Motor neuron (in vitro differentiated cells): ENCODE measurements around the gene SCAF8. TPM values are rescaled to one million over a fixed set of nuclear protein-coding genes. Genes with fewer than 3 reads are reported as not detected.

Experiments used
- ATAC-seq, 8 experiments: fragments of 200-7000 bp; cut with Tn5 transposase; replicated peaks in 6 of 8; 2 replicates each; pipeline ENCODE4 v1.8.0; 2021; ENCODE audit warnings: mild to moderate bottlenecking in 8 of 8, moderate library complexity in 8 of 8
- H3K27ac ChIP-seq, 2 donors: fragments of 250-450 bp; sonication (Bioruptor Pico); 2 replicates each; pipeline ENCODE4 v1.9.0; 2021; ENCODE audit warnings: antibody characterized with exemption in 2 of 2, mild to moderate bottlenecking in 2 of 2, moderate library complexity in 1 of 2
- H3K4me1 ChIP-seq, 2 donors: fragments of 250-450 bp; sonication (Bioruptor Pico); replicated peaks in 1 of 2; 2 replicates each; pipeline ENCODE4 v1.6.1; 2021; ENCODE audit warnings: antibody characterized with exemption in 2 of 2, mild to moderate bottlenecking in 2 of 2, moderate library complexity in 1 of 2
- H3K4me3 ChIP-seq, 5 donors: fragments of 250-450 bp; sonication (Bioruptor Pico); 2 replicates each; pipeline ENCODE4 v1.9.0; 2021; ENCODE audit warnings: antibody characterized with exemption in 5 of 5, mild to moderate bottlenecking in 5 of 5, moderate library complexity in 4 of 5
- WGBS, 10 experiments: fragments of 450-650 bp; shearing (Covaris generic); methylation state at CpG; one replicate each; pipeline ENCODE4 v1.0.0; 2022; 5-methylcytosine and 5-hydroxymethylcytosine counted together
- in situ Hi-C, 9 experiments: fragments of 400-800 bp; cut with MboI; loops; one replicate each; pipeline ENCODE4 v1.15.0; 2021; ENCODE audit warnings: low sequenced_read_pairs in 9 of 9, low pct_unique_long_range_greater_than_20kb in 2 of 9; ENCODE audit not compliant: unreplicated experiment in 9 of 9
- total RNA-seq, 8 experiments: library from RNA; unstranded; fragments of 300-600 nt; gene quantifications; 2 replicates each; pipeline versions ENCODE4 v1.2.3 to v1.2.4, GENCODE V29; 2022

SCAF8 gene
- total RNA-seq, 8 experiments from 2014 or later: 20.4 to 54.1 (median 39.6) TPM

- in situ Hi-C loops: no loop called here
- WGBS, 10 experiments: 32 to 100% (median 60%) methylated on average over 1 to 6 of the region's 6 CpGs; no CpG with 5 or more reads in 2 of the 10 experiments
These were observed 135.0 kb downstream of the SCAF8 start for GRCh38 chr6:154868143-154868594.

GRCh38 chr6:154872542-154873114, 139.4 kb downstream of the SCAF8 start:
- H3K4me3 ChIP-seq: no peak overlapping the region
- in situ Hi-C loops: no loop called here
- H3K4me1 ChIP-seq: peaks cover 7% of the 10 kb centered on the region in 2 donors
- 59 to 89% (median 83%) methylated on average over 1 to 7 of the region's 8 CpGs; no CpG with 5 or more reads in 4 of the 10 experiments for WGBS, 10 experiments
- no peak overlapping the region for H3K27ac ChIP-seq
- ATAC-seq: peak in 1 of 8 experiments; percentile 56

More at GRCh38 chr6:154868143-154868594, 135.0 kb downstream of the SCAF8 start:
- H3K4me1 ChIP-seq: peaks cover 6 to 7% of the 10 kb centered on the region in 2 donors
- peak in 3 of 8 experiments; percentile 27 to 55 (median 46) for ATAC-seq
- H3K27ac ChIP-seq: no peak overlapping the region
- no peak overlapping the region for H3K4me3 ChIP-seq

GRCh38 chr6:154873546-154873945, 140.3 kb downstream of the SCAF8 start:
- Histone ChIP-seq H3K27ac (no peak overlapping the region), H3K4me1 (peaks cover 7% of the 10 kb centered on the region in 2 donors), H3K4me3 (no peak overlapping the region)
- in situ Hi-C loops: no loop called here
- 0 to 100% (median 87%) methylated on average over 1 to 4 of the region's 4 CpGs; no CpG with 5 or more reads in 2 of the 10 experiments for WGBS, 10 experiments
- ATAC-seq: peak in 3 of 8 experiments; percentile 81 to 94 (median 82)

- 24 to 85% (median 38%) methylated on average over 1 to 9 of the region's 10 CpGs for WGBS, 10 experiments
- Histone ChIP-seq H3K4me3 (no peak overlapping the region), H3K4me1 (peaks cover 7% of the 10 kb centered on the region in 2 donors), H3K27ac (no peak overlapping the region)
- in situ Hi-C loops: no loop called here
- peak in 5 of 8 experiments; percentile 19 to 63 (median 25) for ATAC-seq
These were observed 141.8 kb downstream of the SCAF8 start for GRCh38 chr6:154874773-154875592.

- ATAC-seq: no peak
- no peak overlapping the region for H3K4me3 ChIP-seq
- in situ Hi-C loops: no loop called here
- no peak overlapping the region for H3K27ac ChIP-seq
- WGBS, 10 experiments: 59 to 100% (median 94%) methylated on average over 1 to 3 of the region's 3 CpGs; no CpG with 5 or more reads in 1 of the 10 experiments
- peaks cover 7% of the 10 kb centered on the region in 2 donors for H3K4me1 ChIP-seq
These were observed 143.5 kb downstream of the SCAF8 start for GRCh38 chr6:154876486-154877280.

- peaks cover 7% of the 10 kb centered on the region in 2 donors for H3K4me1 ChIP-seq
- in situ Hi-C loops: no loop called here
- no peak overlapping the region for H3K27ac ChIP-seq
- no peak for ATAC-seq
- 89 to 100% (median 100%) methylated on average over 1 to 3 of the region's 6 CpGs; no CpG with 5 or more reads in 3 of the 10 experiments for WGBS, 10 experiments
- H3K4me3 ChIP-seq: no peak overlapping the region
These were observed 145.8 kb downstream of the SCAF8 start for GRCh38 chr6:154878871-154879491.

GRCh38 chr6:154882107-154882506, 148.9 kb downstream of the SCAF8 start:
- no peak overlapping the region for H3K4me3 ChIP-seq
- 57 to 100% (median 93%) methylated on average over 1 to 3 of the region's 3 CpGs; no CpG with 5 or more reads in 5 of the 10 experiments for WGBS, 10 experiments
- H3K27ac ChIP-seq: no peak overlapping the region
- no peaks in the 10 kb centered on the region for H3K4me1 ChIP-seq
- in situ Hi-C loops: no loop called here
- ATAC-seq: peak in 1 of 8 experiments; percentile 8

Other genes with a start within 250 kb of the SCAF8 start
- gene CNKSR3, start 222.7 kb upstream of the SCAF8 start, total RNA-seq: 10 to 100 TPM in 2 of 8 experiments, 1 to 10 TPM in 6; 2.0 to 21.5 (median 3.5) TPM